HUES64 (cell line): ENCODE results near the gene PLA2R1. TPM values are rescaled to one million over a fixed set of nuclear protein-coding genes. Genes with fewer than 3 reads are reported as not detected.

Experiments used
- H3K27ac ChIP-seq: 2 replicates; pipeline ENCODE4 v1.7.0; 2013; ENCODE audit warnings: low read depth, low read length, inconsistent platforms
- H3K27me3 ChIP-seq: 2 replicates; pipeline ENCODE4 v1.6.1; 2013; ENCODE audit warnings: mild to moderate bottlenecking, low read length; ENCODE audit not compliant: insufficient read depth
- H3K36me3 ChIP-seq: 2 replicates; pipeline ENCODE4 v1.6.1; 2013; ENCODE audit warnings: mild to moderate bottlenecking, low read length; ENCODE audit not compliant: insufficient read depth
- H3K4me1 ChIP-seq: 2 replicates; pipeline ENCODE4 v1.6.1; 2013; ENCODE audit warnings: mild to moderate bottlenecking, low read length, moderate library complexity; ENCODE audit not compliant: insufficient read depth
- H3K4me3 ChIP-seq: 2 replicates; pipeline ENCODE4 v1.5.1; 2013; ENCODE audit warnings: mild to moderate bottlenecking, low read length, moderate library complexity
- H3K9ac ChIP-seq: 2 replicates; pipeline ENCODE4 v1.6.1; 2013; ENCODE audit warnings: mild to moderate bottlenecking, low read depth, low read length
- H3K9me3 ChIP-seq: 2 replicates; pipeline ENCODE4 v1.6.1; 2013; ENCODE audit warnings: low read depth, low read length; ENCODE audit not compliant: insufficient read depth
- WGBS: fragments of 150-250, 120-280 bp; methylation state at CpG from one replicate; pipeline ENCODE4 v1.1.7; 2013; ENCODE audit warnings: missing lambda C conversion rate; 5-methylcytosine and 5-hydroxymethylcytosine counted together
- polyA plus RNA-seq, 2 experiments: library from polyadenylated mRNA; stranded (reverse); fragments of 50-300 nt; gene quantifications; one replicate each; pipeline ENCODE4 v1.2.3, GENCODE V29; 2013

The PLA2R1 gene
- 0.30 TPM for polyA plus RNA-seq (2013, experiment 1 of 2)
- polyA plus RNA-seq (2013, experiment 2 of 2): 0.57 TPM

GRCh38 chr2:160062292-160063005 is at the start of gene PLA2R1:
Gene PLA2R1 (minus strand): TSS chr2:160062615. CDS start chr2:160062403, 212 bp downstream.
- Histone ChIP-seq H3K27me3 (peaks cover 46% of the 10 kb centered on the region), H3K36me3 (no peaks in the 10 kb centered on the region), H3K9ac (peak within 1 kb of the TSS; percentile 59), H3K9me3 (peaks cover 4% of the 10 kb centered on the region), H3K4me1 (peaks cover 5% of the 10 kb centered on the region), H3K4me3 (peak within 1 kb of the TSS; percentile 77), H3K27ac (no peak within 1 kb of the TSS)
- WGBS: under 1% methylated on average over 52 of the region's 52 CpGs

- WGBS: 92% methylated on average over 7 of the region's 7 CpGs
- Histone ChIP-seq H3K4me3 (no peak overlapping the region), H3K4me1 (no peaks in the 10 kb centered on the region), H3K9me3 (no peaks in the 10 kb centered on the region), H3K27ac (no peak overlapping the region), H3K36me3 (no peaks in the 10 kb centered on the region), H3K27me3 (no peaks in the 10 kb centered on the region), H3K9ac (no peak overlapping the region)
Measured at GRCh38 chr2:160110674-160111239, 48.3 kb upstream of the PLA2R1 start.

GRCh38 chr2:160109939-160110673 is 47.7 kb upstream of the PLA2R1 start:
- Histone ChIP-seq H3K4me3 (no peak overlapping the region), H3K9me3 (no peaks in the 10 kb centered on the region), H3K9ac (no peak overlapping the region), H3K36me3 (no peaks in the 10 kb centered on the region), H3K4me1 (no peaks in the 10 kb centered on the region), H3K27ac (no peak overlapping the region), H3K27me3 (no peaks in the 10 kb centered on the region)
- WGBS: 66% methylated on average over 4 of the region's 8 CpGs

- Histone ChIP-seq H3K4me1 (no peaks in the 10 kb centered on the region), H3K4me3 (no peak overlapping the region), H3K27ac (no peak overlapping the region), H3K36me3 (no peaks in the 10 kb centered on the region), H3K9me3 (no peaks in the 10 kb centered on the region), H3K9ac (no peak overlapping the region), H3K27me3 (no peaks in the 10 kb centered on the region)
- WGBS: 98% methylated on average over 3 of the region's 3 CpGs
Measured at GRCh38 chr2:160109243-160109642, 46.8 kb upstream of the PLA2R1 start.

GRCh38 chr2:160108646-160109045 is 46.2 kb upstream of the PLA2R1 start:
- H3K27me3 ChIP-seq: no peaks in the 10 kb centered on the region
- H3K9me3 ChIP-seq: no peaks in the 10 kb centered on the region
- H3K4me3 ChIP-seq: no peak overlapping the region
- H3K9ac ChIP-seq: no peak overlapping the region
- no peaks in the 10 kb centered on the region for H3K4me1 ChIP-seq
- WGBS: no CpG with 5 or more reads among the region's 2 CpGs
- H3K36me3 ChIP-seq: no peaks in the 10 kb centered on the region
- no peak overlapping the region for H3K27ac ChIP-seq

GRCh38 chr2:160105366-160105765 is 43.0 kb upstream of the PLA2R1 start:
- Histone ChIP-seq H3K4me3 (no peak overlapping the region), H3K9me3 (no peaks in the 10 kb centered on the region), H3K4me1 (no peaks in the 10 kb centered on the region), H3K36me3 (no peaks in the 10 kb centered on the region), H3K27ac (no peak overlapping the region), H3K9ac (no peak overlapping the region), H3K27me3 (no peaks in the 10 kb centered on the region)
- WGBS: 100% methylated on average over 1 of the region's 1 CpG

GRCh38 chr2:160104115-160104514 is 41.7 kb upstream of the PLA2R1 start:
- WGBS: 92% methylated on average over 2 of the region's 2 CpGs
- H3K27me3 ChIP-seq: no peaks in the 10 kb centered on the region
- H3K4me1 ChIP-seq: no peaks in the 10 kb centered on the region
- H3K4me3 ChIP-seq: no peak overlapping the region
- no peaks in the 10 kb centered on the region for H3K9me3 ChIP-seq
- no peak overlapping the region for H3K27ac ChIP-seq
- no peak overlapping the region for H3K9ac ChIP-seq
- H3K36me3 ChIP-seq: no peaks in the 10 kb centered on the region

GRCh38 chr2:160097326-160097725 is 34.9 kb upstream of the PLA2R1 start:
- no peaks in the 10 kb centered on the region for H3K36me3 ChIP-seq
- no peak overlapping the region for H3K27ac ChIP-seq
- WGBS: 94% methylated on average over 1 of the region's 1 CpG
- H3K9ac ChIP-seq: no peak overlapping the region
- H3K27me3 ChIP-seq: no peaks in the 10 kb centered on the region
- H3K4me1 ChIP-seq: no peaks in the 10 kb centered on the region
- peaks cover 10% of the 10 kb centered on the region; the same call in 1 of the 2 replicates for H3K9me3 ChIP-seq
- no peak overlapping the region for H3K4me3 ChIP-seq

GRCh38 chr2:160096409-160096808 is 34.0 kb upstream of the PLA2R1 start:
- Histone ChIP-seq H3K36me3 (no peaks in the 10 kb centered on the region), H3K9ac (no peak overlapping the region), H3K9me3 (peaks cover 18% of the 10 kb centered on the region), H3K4me1 (no peaks in the 10 kb centered on the region), H3K4me3 (no peak overlapping the region), H3K27me3 (no peaks in the 10 kb centered on the region), H3K27ac (no peak overlapping the region)
- 96% methylated on average over 4 of the region's 4 CpGs for WGBS

- 91% methylated on average over 4 of the region's 4 CpGs for WGBS
- Histone ChIP-seq H3K4me1 (no peaks in the 10 kb centered on the region), H3K27me3 (no peaks in the 10 kb centered on the region), H3K36me3 (no peaks in the 10 kb centered on the region), H3K27ac (no peak overlapping the region), H3K4me3 (no peak overlapping the region), H3K9ac (no peak overlapping the region), H3K9me3 (peaks cover 51% of the 10 kb centered on the region)
Measured at GRCh38 chr2:160092445-160092844, 30.0 kb upstream of the PLA2R1 start.

GRCh38 chr2:160091381-160091780 is 29.0 kb upstream of the PLA2R1 start:
- no peaks in the 10 kb centered on the region for H3K36me3 ChIP-seq
- H3K9ac ChIP-seq: no peak overlapping the region
- H3K27ac ChIP-seq: no peak overlapping the region
- no peak overlapping the region for H3K4me3 ChIP-seq
- no peaks in the 10 kb centered on the region for H3K4me1 ChIP-seq
- peaks cover 58% of the 10 kb centered on the region for H3K9me3 ChIP-seq
- H3K27me3 ChIP-seq: no peaks in the 10 kb centered on the region
